IMR-90 (cell line): ENCODE results near the gene EXOSC1. TPM values are rescaled to one million over a fixed set of nuclear protein-coding genes. Genes with fewer than 3 reads are reported as not detected.

Experiments used
- ATAC-seq: fragments of 200-7000 bp; cut with Tn5 transposase; 2 replicates; pipeline ENCODE4 v1.9.1; 2020; ENCODE audit warnings: low read depth, mild to moderate bottlenecking, moderate library complexity
- BruUV-seq: library from RNA; stranded (reverse); fragments of 400-500 nt; replicated peaks from 2 replicates; lab custom pipeline; 2021; lab: Mats Ljungman, UMichigan
- CTCF ChIA-PET: fragments of 300-600 bp; formaldehyde crosslinking; extraction: SDS; loops from one replicate; lab custom pipeline; 2021; ENCODE audit warnings: antibody characterized with exemption; lab: Yijun Ruan, JAX
- POLR2A ChIA-PET: fragments of 300-600 bp; sonication (Branson Sonifier 250); formaldehyde crosslinking; loops from one replicate; lab custom pipeline; 2022; ENCODE audit warnings: antibody characterized with exemption; ENCODE audit not compliant: unreplicated experiment; lab: Charles Lee
- DNase-seq: peaks from one replicate; pipeline ENCODE4 v3.0.0; 2013
- H2AFZ ChIP-seq: replicated peaks from 2 replicates; pipeline ENCODE3; 2013; ENCODE audit warnings: low read length, mild to moderate bottlenecking; ENCODE audit not compliant: poor library complexity
- H2AK5ac ChIP-seq: 2 replicates; pipeline ENCODE4 v1.6.1; 2013; ENCODE audit warnings: low read depth, low read length, inconsistent platforms
- H2AK9ac ChIP-seq: replicated peaks from 2 replicates; pipeline ENCODE3; 2013; ENCODE audit warnings: mild to moderate bottlenecking, low read depth, low read length, moderate library complexity; ENCODE audit not compliant: poor library complexity
- H2BK120ac ChIP-seq: 2 replicates; pipeline ENCODE4 v1.6.1; 2013; ENCODE audit warnings: low read depth, low read length, inconsistent platforms
- H2BK15ac ChIP-seq: 3 replicates; pipeline ENCODE4 v1.6.1; 2013; ENCODE audit warnings: low read depth, low read length, inconsistent platforms
- H2BK20ac ChIP-seq: 2 replicates; pipeline ENCODE4 v1.6.1; 2013; ENCODE audit warnings: low read depth, mild to moderate bottlenecking, inconsistent platforms, low read length, moderate library complexity
- H2BK5ac ChIP-seq: 2 replicates; pipeline ENCODE4 v1.6.1; 2013; ENCODE audit warnings: mild to moderate bottlenecking, low read depth, low read length, inconsistent platforms; ENCODE audit not compliant: poor library complexity, severe bottlenecking
- H3K14ac ChIP-seq: replicated peaks from 2 replicates; pipeline ENCODE4 v1.6.1; 2013; ENCODE audit warnings: low read depth, low read length, inconsistent platforms
- H3K18ac ChIP-seq: 2 replicates; pipeline ENCODE4 v1.6.1; 2013; ENCODE audit warnings: low read depth, low read length, control low read depth
- H3K23ac ChIP-seq: 2 replicates; pipeline ENCODE4 v1.6.1; 2013; ENCODE audit warnings: low read depth, low read length, inconsistent platforms
- H3K27ac ChIP-seq: 2 replicates; pipeline ENCODE4 v1.5.1; 2013; ENCODE audit warnings: mild to moderate bottlenecking, control low read depth, low read length; ENCODE audit not compliant: insufficient read depth
- H3K27me3 ChIP-seq: 2 replicates; pipeline ENCODE4 v1.6.1; 2013; ENCODE audit warnings: low read length; ENCODE audit not compliant: control insufficient read depth, insufficient read depth
- H3K36me3 ChIP-seq: 2 replicates; pipeline ENCODE4 v1.6.1; 2013; ENCODE audit warnings: low read length, mixed read lengths; ENCODE audit not compliant: control insufficient read depth, insufficient read depth
- H3K4ac ChIP-seq: 2 replicates; pipeline ENCODE4 v1.6.1; 2013; ENCODE audit warnings: low read depth, low read length, inconsistent platforms
- H3K4me1 ChIP-seq: 2 replicates; pipeline ENCODE4 v1.6.1; 2013; ENCODE audit warnings: low read length, mixed read lengths; ENCODE audit not compliant: control insufficient read depth, insufficient read depth
- H3K4me2 ChIP-seq: 2 replicates; pipeline ENCODE4 v1.6.1; 2013; ENCODE audit warnings: low read depth, mild to moderate bottlenecking, control low read depth, low read length, moderate library complexity
- H3K4me3 ChIP-seq: 2 replicates; pipeline ENCODE4 v1.5.1; 2013; ENCODE audit warnings: low read depth, mild to moderate bottlenecking, control low read depth, low read length, moderate library complexity; ENCODE audit not compliant: insufficient read depth
- H3K56ac ChIP-seq: 2 replicates; pipeline ENCODE4 v1.6.1; 2013; ENCODE audit warnings: low read length, inconsistent platforms; ENCODE audit not compliant: insufficient read depth; ENCODE audit errors: extremely low read depth
- H3K79me1 ChIP-seq, 2 experiments: 2 replicates each; pipeline ENCODE4 v1.6.1; 2013; ENCODE audit warnings: low read length in 2 of 2, inconsistent platforms in 1 of 2, low read depth in 1 of 2
- H3K9ac ChIP-seq: 2 replicates; pipeline ENCODE4 v1.6.1; 2013; ENCODE audit warnings: low read depth, low read length, control low read depth
- H3K9me1 ChIP-seq: 2 replicates; pipeline ENCODE4 v1.6.1; 2013; ENCODE audit warnings: low read length, inconsistent platforms; ENCODE audit not compliant: insufficient read depth
- H3K9me3 ChIP-seq: 2 replicates; pipeline ENCODE4 v1.6.1; 2013; ENCODE audit warnings: low read length; ENCODE audit not compliant: control insufficient read depth, insufficient read depth
- H4K20me1 ChIP-seq: 2 replicates; pipeline ENCODE4 v1.6.1; 2013; ENCODE audit warnings: low read length, inconsistent platforms; ENCODE audit not compliant: insufficient read depth
- H4K5ac ChIP-seq: 2 replicates; pipeline ENCODE4 v1.6.1; 2013; ENCODE audit warnings: mild to moderate bottlenecking, low read depth, low read length, control low read depth
- H4K8ac ChIP-seq, 2 experiments: 2 replicates each; pipeline ENCODE4 v1.6.1; 2013; ENCODE audit warnings: low read depth in 2 of 2, low read length in 2 of 2, control low read depth in 1 of 2, inconsistent platforms in 1 of 2
- H4K91ac ChIP-seq: 2 replicates; pipeline ENCODE4 v1.6.1; 2013; ENCODE audit warnings: low read depth, low read length, inconsistent platforms; ENCODE audit not compliant: insufficient read depth
- BHLHE40 ChIP-seq: fragments of 150-350 bp; IDR thresholded peaks from 2 replicates; pipeline ENCODE4 v1.6.1; 2016; ENCODE audit warnings: mild to moderate bottlenecking, low read depth, low read length
- CEBPB ChIP-seq: IDR thresholded peaks from 2 replicates; pipeline ENCODE4 v1.6.1; 2012; ENCODE audit warnings: low read depth, low read length, improper control_type of control experiment
- MXI1 ChIP-seq: IDR thresholded peaks from 2 replicates; pipeline ENCODE4 v1.6.1; 2012; ENCODE audit warnings: low read depth, mild to moderate bottlenecking, low read length, moderate library complexity, borderline replicate concordance
- POLR2A ChIP-seq: IDR thresholded peaks from 2 replicates; pipeline ENCODE4 v1.6.1; 2012; ENCODE audit warnings: mild to moderate bottlenecking, low read depth, low read length
- WGBS, 2 experiments: methylation state at CpG; one replicate each; pipeline versions ENCODE4 v1.1.5 to v1.1.7; 2013; ENCODE audit warnings: missing lambda C conversion rate in 2 of 2; ENCODE audit not compliant: insufficient read length in 1 of 2; ENCODE audit errors: extremely low coverage in 2 of 2; 5-methylcytosine and 5-hydroxymethylcytosine counted together
- dilution Hi-C: fragments of 300-500 bp; cut with HindIII; formaldehyde crosslinking; loops from one replicate; pipeline ENCODE4 v1.14.3; 2018; ENCODE audit warnings: low sequenced_read_pairs; ENCODE audit not compliant: unreplicated experiment
- in situ Hi-C: fragments of 300-500 bp; cut with MboI; formaldehyde crosslinking; loops from 3 replicates; pipeline ENCODE4 v1.14.3; 2019; ENCODE audit warnings: low sequenced_read_pairs, inconsistent platforms, mixed read lengths
- intact Hi-C: fragments of 100-400 bp; cut with micrococcal nuclease; formaldehyde crosslinking; loops from 2 replicates; pipeline ENCODE4 v1.10.0; 2022
- polyA plus RNA-seq, 3 experiments: library from polyadenylated mRNA; depleted of rRNA; stranded (reverse); fragments of >200 nt; gene quantifications; 2 replicates each; pipeline ENCODE4 v1.2.3, GENCODE V29; 2012; ENCODE audit warnings: low replicate concordance in 1 of 3
- total RNA-seq: library from RNA; depleted of rRNA; stranded (reverse); fragments of >200 nt; gene quantifications from 2 replicates; pipeline ENCODE4 v1.2.3, GENCODE V29; 2012

Gene EXOSC1
- total and polyA plus RNA-seq, 2 of the 4 experiments (the other 2 are of a cell fraction), result 49.7 to 51.6 TPM

GRCh38 chr10:97428572-97428981, 17.2 kb downstream of the EXOSC1 start:
- ATAC-seq, result no peak
- dilution Hi-C loops, result no loop called here

More at GRCh38 chr10:97428572-97428981, 17.2 kb downstream of the EXOSC1 start:
- peaks cover 6% of the 10 kb centered on the region for H3K4me1 ChIP-seq
- DNase-seq, result no peak
- H4K91ac ChIP-seq, result no peak overlapping the region
- H3K36me3 ChIP-seq, result peaks cover 30% of the 10 kb centered on the region
- peak overlapping the region; percentile 34 for H2BK5ac ChIP-seq
- TF ChIP-seq BHLHE40, result no peak
- TF ChIP-seq MXI1, result no peak
- TF ChIP-seq CEBPB, result peak; percentile 52; the same call in 1 of the 2 replicates
- no peak for TF ChIP-seq POLR2A
- H2BK15ac ChIP-seq, result no peak overlapping the region
- no peaks in the 10 kb centered on the region for H3K9me3 ChIP-seq
- intact Hi-C loops, result no loop called here
- peak overlapping the region; percentile 57 for H2AK9ac ChIP-seq
- peak overlapping the region; percentile 71 for H3K27ac ChIP-seq
- peak overlapping the region; percentile 16 for H2AFZ ChIP-seq
- H3K9me1 ChIP-seq, result no peaks in the 10 kb centered on the region
- peaks cover 43% of the 10 kb centered on the region for H4K20me1 ChIP-seq
- peak overlapping the region; percentile 20 for H3K14ac ChIP-seq
- peak overlapping the region; percentile 99 for H3K4me2 ChIP-seq
- 0 out of 2 replicates have a peak overlapping the region, but pooled peaks have one; percentile 12 for H4K5ac ChIP-seq
- no peak overlapping the region for H3K18ac ChIP-seq
- no peak overlapping the region for H2BK120ac ChIP-seq
- H3K4me3 ChIP-seq, result peak overlapping the region; percentile 17
- H2BK20ac ChIP-seq, result no peak overlapping the region
- H3K9ac ChIP-seq, result peak overlapping the region; percentile 68; the same call in 1 of the 2 replicates
- peak overlapping the region in 1 of 2 experiments; percentile 22; a peak in 1 of 4 replicates for H4K8ac ChIP-seq
- ChIA-PET CTCF (no interaction called here), POLR2A (no interaction called here)
- no peak overlapping the region for H3K56ac ChIP-seq
- peaks cover 11 to 50% of the 10 kb centered on the region in 2 experiments; a peak in 3 of 4 replicates for H3K79me1 ChIP-seq
- WGBS, 2 experiments, result no CpG with 5 or more reads among the region's 4 CpGs
- BruUV-seq, result no TSS peak
- H3K27me3 ChIP-seq, result no peaks in the 10 kb centered on the region
- H3K4ac ChIP-seq, result no peak overlapping the region
- in situ Hi-C loops, result no loop called here
- peak overlapping the region; percentile 66; the same call in 1 of the 2 replicates for H2AK5ac ChIP-seq
- peak overlapping the region; percentile 50; the same call in 1 of the 2 replicates for H3K23ac ChIP-seq
